ENCODE measurements around the gene TFEC. TPM values are rescaled to one million over a fixed set of nuclear protein-coding genes. Genes with fewer than 3 reads are reported as not detected.

The TFEC gene
- total and polyA plus RNA-seq, 7 experiments from 2014 or later: 0.97 to 15.4 (median 1.7) TPM; not detected in 3

GRCh38 chr7:115914951-115915350, 115.6 kb downstream of the TFEC start:
- no peak for ATAC-seq
- Histone ChIP-seq H3K36me3 (ENCODE audit: control insufficient read depth in 2 of 3, insufficient read depth in 3 of 3, low read length in 3 of 3) (no peaks in the 10 kb centered on the region), H3K9me3 (ENCODE audit: control insufficient read depth in 2 of 3, low read length in 3 of 3) (no peaks in the 10 kb centered on the region), H3K27ac (ENCODE audit: low read depth, low read length) (no peak overlapping the region), H3K4me1 (ENCODE audit: control insufficient read depth in 2 of 2, insufficient read depth in 2 of 2, low read length in 2 of 2) (no peaks in the 10 kb centered on the region), H3K4me3 (ENCODE audit: low read length) (no peak overlapping the region), H3K27me3 (ENCODE audit: control insufficient read depth in 2 of 2, insufficient read depth in 2 of 2, low read length in 2 of 2) (no peaks in the 10 kb centered on the region)
- POLR2A ChIA-PET: no interaction called here
- CTCF ChIA-PET: no interaction called here
- Mint-ChIP-seq H3K27me3 (peaks cover 0 to 11% (median 0%) of the 10 kb centered on the region in 5 donors), H3K4me3 (no peak overlapping the region), H3K36me3 (no peaks in the 10 kb centered on the region), H3K27ac (no peak overlapping the region), H3K4me1 (no peaks in the 10 kb centered on the region), H3K9me3 (no peaks in the 10 kb centered on the region)
- intact Hi-C loops (cut with micrococcal nuclease): loop anchor here in 1 of 2 donors (5.0 kb wide), 2 partner anchors 938 to 1053 kb away; no protein-coding TSS in a partner anchor
- DNase-seq: no peak

- ATAC-seq: no peak
- DNase-seq: no peak
- H3K4me3 Mint-ChIP-seq: no peak overlapping the region
- peaks cover 0 to 11% (median 3%) of the 10 kb centered on the region in 5 donors for H3K27me3 Mint-ChIP-seq
- H3K4me1 Mint-ChIP-seq: no peaks in the 10 kb centered on the region
- Histone ChIP-seq H3K36me3 (ENCODE audit: control insufficient read depth in 2 of 3, insufficient read depth in 3 of 3, low read length in 3 of 3) (no peaks in the 10 kb centered on the region), H3K4me1 (ENCODE audit: control insufficient read depth in 2 of 2, insufficient read depth in 2 of 2, low read length in 2 of 2) (no peaks in the 10 kb centered on the region), H3K9me3 (ENCODE audit: control insufficient read depth in 2 of 3, low read length in 3 of 3) (no peaks in the 10 kb centered on the region), H3K4me3 (ENCODE audit: low read length) (no peak overlapping the region), H3K27me3 (ENCODE audit: control insufficient read depth in 2 of 2, insufficient read depth in 2 of 2, low read length in 2 of 2) (no peaks in the 10 kb centered on the region), H3K27ac (ENCODE audit: low read depth, low read length) (no peak overlapping the region)
- CTCF ChIA-PET: no interaction called here
- POLR2A ChIA-PET: no interaction called here
- H3K36me3 Mint-ChIP-seq: no peaks in the 10 kb centered on the region
- no peaks in the 10 kb centered on the region for H3K9me3 Mint-ChIP-seq
- intact Hi-C loops (cut with micrococcal nuclease): loop anchor here (2.0 to 5.0 kb wide), 3 partner anchors 934 to 1829 kb away; no protein-coding TSS in a partner anchor
- no peak overlapping the region for H3K27ac Mint-ChIP-seq
Measured at GRCh38 chr7:115911465-115911864, 119.1 kb downstream of the TFEC start.

GRCh38 chr7:115910541-115911164, 119.9 kb downstream of the TFEC start:
- H3K4me3 Mint-ChIP-seq: no peak overlapping the region
- ChIA-PET CTCF (no interaction called here), POLR2A (no interaction called here)
- intact Hi-C loops (cut with micrococcal nuclease): loop anchor here (1.0 to 5.0 kb wide), 5 partner anchors 933 to 1884 kb away; no protein-coding TSS in a partner anchor
- Histone ChIP-seq H3K27ac (ENCODE audit: low read depth, low read length) (no peak overlapping the region), H3K36me3 (ENCODE audit: control insufficient read depth in 2 of 3, insufficient read depth in 3 of 3, low read length in 3 of 3) (no peaks in the 10 kb centered on the region), H3K9me3 (ENCODE audit: control insufficient read depth in 2 of 3, low read length in 3 of 3) (no peaks in the 10 kb centered on the region), H3K4me1 (ENCODE audit: control insufficient read depth in 2 of 2, insufficient read depth in 2 of 2, low read length in 2 of 2) (no peaks in the 10 kb centered on the region), H3K4me3 (ENCODE audit: low read length) (no peak overlapping the region), H3K27me3 (ENCODE audit: control insufficient read depth in 2 of 2, insufficient read depth in 2 of 2, low read length in 2 of 2) (no peaks in the 10 kb centered on the region)
- no peaks in the 10 kb centered on the region for H3K4me1 Mint-ChIP-seq
- peaks cover 0 to 11% (median 3%) of the 10 kb centered on the region in 5 donors for H3K27me3 Mint-ChIP-seq
- H3K27ac Mint-ChIP-seq: no peak overlapping the region
- no peaks in the 10 kb centered on the region for H3K36me3 Mint-ChIP-seq
- DNase-seq (peak in 2 of 9 donors; percentile 2 to 3), ATAC-seq (no peak)
- no peaks in the 10 kb centered on the region for H3K9me3 Mint-ChIP-seq

GRCh38 chr7:115906731-115907130, 123.8 kb downstream of the TFEC start:
- DNase-seq: no peak
- Histone ChIP-seq H3K4me1 (ENCODE audit: control insufficient read depth in 2 of 2, insufficient read depth in 2 of 2, low read length in 2 of 2) (no peaks in the 10 kb centered on the region), H3K4me3 (ENCODE audit: low read length) (no peak overlapping the region), H3K27me3 (ENCODE audit: control insufficient read depth in 2 of 2, insufficient read depth in 2 of 2, low read length in 2 of 2) (no peaks in the 10 kb centered on the region), H3K27ac (ENCODE audit: low read depth, low read length) (no peak overlapping the region), H3K36me3 (ENCODE audit: control insufficient read depth in 2 of 3, insufficient read depth in 3 of 3, low read length in 3 of 3) (no peaks in the 10 kb centered on the region), H3K9me3 (ENCODE audit: control insufficient read depth in 2 of 3, low read length in 3 of 3) (no peaks in the 10 kb centered on the region)
- no peak for ATAC-seq
- ChIA-PET CTCF (no interaction called here), POLR2A (no interaction called here)
- no peak overlapping the region for H3K27ac Mint-ChIP-seq
- peaks cover 0 to 6% (median 3%) of the 10 kb centered on the region in 5 donors for H3K27me3 Mint-ChIP-seq
- intact Hi-C loops (cut with micrococcal nuclease): no loop called here
- no peaks in the 10 kb centered on the region for H3K36me3 Mint-ChIP-seq
- no peak overlapping the region for H3K4me3 Mint-ChIP-seq
- H3K9me3 Mint-ChIP-seq: no peaks in the 10 kb centered on the region
- no peaks in the 10 kb centered on the region for H3K4me1 Mint-ChIP-seq

- no peaks in the 10 kb centered on the region for H3K27me3 Mint-ChIP-seq
- no peak overlapping the region for H3K27ac Mint-ChIP-seq
Measured at GRCh38 chr7:115889669-115889984, 140.9 kb downstream of the TFEC start.

GRCh38 chr7:115888981-115889668, 141.4 kb downstream of the TFEC start:
- no peaks in the 10 kb centered on the region for H3K4me1 Mint-ChIP-seq
- intact Hi-C loops (cut with micrococcal nuclease): no loop called here
- DNase-seq (no peak), ATAC-seq (no peak)
- CTCF ChIA-PET: no interaction called here
- peaks cover 0 to 14% (median 6%) of the 10 kb centered on the region in 11 donors for H3K9me3 Mint-ChIP-seq
- H3K36me3 ChIP-seq (ENCODE audit: control insufficient read depth in 2 of 3, insufficient read depth in 3 of 3, low read length in 3 of 3): no peaks in the 10 kb centered on the region
- no peak overlapping the region for H3K4me3 ChIP-seq (ENCODE audit: low read length)
- H3K27ac ChIP-seq (ENCODE audit: low read depth, low read length): no peak overlapping the region
- H3K36me3 Mint-ChIP-seq: no peaks in the 10 kb centered on the region
- no peaks in the 10 kb centered on the region for H3K27me3 Mint-ChIP-seq
- POLR2A ChIA-PET: no interaction called here
- no peaks in the 10 kb centered on the region for H3K4me1 ChIP-seq (ENCODE audit: control insufficient read depth in 2 of 2, insufficient read depth in 2 of 2, low read length in 2 of 2)
- no peaks in the 10 kb centered on the region for H3K9me3 ChIP-seq (ENCODE audit: control insufficient read depth in 2 of 3, low read length in 3 of 3)
- no peak overlapping the region for H3K4me3 Mint-ChIP-seq
- H3K27ac Mint-ChIP-seq: no peak overlapping the region
- no peaks in the 10 kb centered on the region for H3K27me3 ChIP-seq (ENCODE audit: control insufficient read depth in 2 of 2, insufficient read depth in 2 of 2, low read length in 2 of 2)

More at GRCh38 chr7:115889669-115889984, 140.9 kb downstream of the TFEC start:
- ChIA-PET POLR2A (no interaction called here), CTCF (no interaction called here)
- ATAC-seq (no peak), DNase-seq (no peak)
- no peaks in the 10 kb centered on the region for H3K9me3 ChIP-seq (ENCODE audit: control insufficient read depth in 2 of 3, low read length in 3 of 3)
- H3K36me3 ChIP-seq (ENCODE audit: control insufficient read depth in 2 of 3, insufficient read depth in 3 of 3, low read length in 3 of 3): no peaks in the 10 kb centered on the region
- no peaks in the 10 kb centered on the region for H3K27me3 ChIP-seq (ENCODE audit: control insufficient read depth in 2 of 2, insufficient read depth in 2 of 2, low read length in 2 of 2)
- intact Hi-C loops (cut with micrococcal nuclease): no loop called here
- no peak overlapping the region for H3K4me3 Mint-ChIP-seq
- no peak overlapping the region for H3K4me3 ChIP-seq (ENCODE audit: low read length)
- no peaks in the 10 kb centered on the region for H3K4me1 Mint-ChIP-seq
- no peak overlapping the region for H3K27ac ChIP-seq (ENCODE audit: low read depth, low read length)
- no peaks in the 10 kb centered on the region for H3K4me1 ChIP-seq (ENCODE audit: control insufficient read depth in 2 of 2, insufficient read depth in 2 of 2, low read length in 2 of 2)
- H3K9me3 Mint-ChIP-seq: peaks cover 0 to 14% (median 6%) of the 10 kb centered on the region in 11 donors
- H3K36me3 Mint-ChIP-seq: no peaks in the 10 kb centered on the region

GRCh38 chr7:115885550-115885949, 145.0 kb downstream of the TFEC start:
- no peaks in the 10 kb centered on the region for H3K36me3 Mint-ChIP-seq
- ATAC-seq: no peak
- POLR2A ChIA-PET: no interaction called here

More at GRCh38 chr7:115885550-115885949, 145.0 kb downstream of the TFEC start:
- no peaks in the 10 kb centered on the region for H3K27me3 ChIP-seq (ENCODE audit: control insufficient read depth in 2 of 2, insufficient read depth in 2 of 2, low read length in 2 of 2)
- Mint-ChIP-seq H3K27ac (no peak overlapping the region), H3K27me3 (peaks cover 0 to 4% (median 0%) of the 10 kb centered on the region in 5 donors), H3K4me1 (no peaks in the 10 kb centered on the region), H3K9me3 (peaks cover 0 to 14% (median 6%) of the 10 kb centered on the region in 11 donors), H3K4me3 (no peak overlapping the region)
- no peak overlapping the region for H3K27ac ChIP-seq (ENCODE audit: low read depth, low read length)
- CTCF ChIA-PET: no interaction called here
- no peaks in the 10 kb centered on the region for H3K36me3 ChIP-seq (ENCODE audit: control insufficient read depth in 2 of 3, insufficient read depth in 3 of 3, low read length in 3 of 3)
- no peak overlapping the region for H3K4me3 ChIP-seq (ENCODE audit: low read length)
- DNase-seq: no peak
- no peaks in the 10 kb centered on the region for H3K4me1 ChIP-seq (ENCODE audit: control insufficient read depth in 2 of 2, insufficient read depth in 2 of 2, low read length in 2 of 2)
- no peaks in the 10 kb centered on the region for H3K9me3 ChIP-seq (ENCODE audit: control insufficient read depth in 2 of 3, low read length in 3 of 3)
- intact Hi-C loops (cut with micrococcal nuclease): no loop called here

Data from naive thymus-derived CD4-positive, alpha-beta T cell (primary cell).